Brain microvascular endothelial cell (primary cell): ENCODE data around the gene SLC35B4.

Source experiments
- DNase-seq: peaks from one replicate; pipeline ENCODE4 v3.0.0-alpha.2; 2020
- H3K27ac ChIP-seq: fragments of 250-450 bp; sonication (Bioruptor Pico); 2 replicates; pipeline ENCODE4 v1.5.1; 2020; ENCODE audit warnings: mild to moderate bottlenecking, moderate library complexity
- H3K27me3 ChIP-seq: fragments of 250-450 bp; sonication (Bioruptor Pico); replicated peaks from 2 replicates; pipeline ENCODE4 v1.5.1; 2020; ENCODE audit warnings: mild to moderate bottlenecking
- H3K36me3 ChIP-seq: fragments of 250-450 bp; sonication (Bioruptor Pico); replicated peaks from 2 replicates; pipeline ENCODE4 v1.5.1; 2020; ENCODE audit warnings: mild to moderate bottlenecking
- H3K4me3 ChIP-seq: 2 replicates; pipeline ENCODE4 v1.5.1; 2011; ENCODE audit warnings: low read depth, mild to moderate bottlenecking, control low read depth, low read length, moderate library complexity
- in situ Hi-C: cut with HindIII; loops from 2 replicates; pipeline ENCODE4 v1.10.0; 2017; ENCODE audit warnings: low sequenced_read_pairs, low pct_ligation_motif_present
- TF ChIP-seq, protein P1 (sequence below): IDR thresholded peaks from 2 replicates; pipeline ENCODE4 v1.5.1; 2011; ENCODE audit warnings: low read depth, mild to moderate bottlenecking, moderate library complexity, low read length, control low read depth, inconsistent platforms; ENCODE audit errors: missing control alignments

Gene SLC35B4

DNA sequence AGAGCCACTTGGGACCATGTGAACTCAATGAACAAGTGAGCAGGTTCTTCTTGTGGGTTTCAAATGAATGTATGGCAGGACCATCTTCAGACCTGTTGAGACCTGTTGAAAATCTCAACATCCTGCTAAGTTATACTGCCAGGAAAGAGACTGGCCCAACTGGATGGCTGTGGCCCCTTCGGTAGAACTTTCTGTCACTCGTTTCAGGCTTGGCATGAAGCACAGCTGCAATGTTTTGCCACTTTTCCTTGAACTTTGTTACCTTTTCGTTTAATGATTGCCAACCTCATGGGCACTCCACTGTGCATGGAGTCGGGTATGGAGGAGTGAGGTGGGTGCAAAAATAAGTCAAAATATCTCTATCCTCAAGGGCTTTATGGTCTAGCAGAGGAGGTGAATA lies 36.7 kb upstream of the SLC35B4 start:
- Histone ChIP-seq H3K36me3 (no peaks in the 10 kb centered on the region), H3K27ac (no peak overlapping the region), H3K27me3 (no peaks in the 10 kb centered on the region), H3K4me3 (no peak overlapping the region)
- DNase-seq, result no peak
- TF ChIP-seq, protein P1, sequence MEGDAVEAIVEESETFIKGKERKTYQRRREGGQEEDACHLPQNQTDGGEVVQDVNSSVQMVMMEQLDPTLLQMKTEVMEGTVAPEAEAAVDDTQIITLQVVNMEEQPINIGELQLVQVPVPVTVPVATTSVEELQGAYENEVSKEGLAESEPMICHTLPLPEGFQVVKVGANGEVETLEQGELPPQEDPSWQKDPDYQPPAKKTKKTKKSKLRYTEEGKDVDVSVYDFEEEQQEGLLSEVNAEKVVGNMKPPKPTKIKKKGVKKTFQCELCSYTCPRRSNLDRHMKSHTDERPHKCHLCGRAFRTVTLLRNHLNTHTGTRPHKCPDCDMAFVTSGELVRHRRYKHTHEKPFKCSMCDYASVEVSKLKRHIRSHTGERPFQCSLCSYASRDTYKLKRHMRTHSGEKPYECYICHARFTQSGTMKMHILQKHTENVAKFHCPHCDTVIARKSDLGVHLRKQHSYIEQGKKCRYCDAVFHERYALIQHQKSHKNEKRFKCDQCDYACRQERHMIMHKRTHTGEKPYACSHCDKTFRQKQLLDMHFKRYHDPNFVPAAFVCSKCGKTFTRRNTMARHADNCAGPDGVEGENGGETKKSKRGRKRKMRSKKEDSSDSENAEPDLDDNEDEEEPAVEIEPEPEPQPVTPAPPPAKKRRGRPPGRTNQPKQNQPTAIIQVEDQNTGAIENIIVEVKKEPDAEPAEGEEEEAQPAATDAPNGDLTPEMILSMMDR, result no peak
- in situ Hi-C loops, result no loop called here

DNA sequence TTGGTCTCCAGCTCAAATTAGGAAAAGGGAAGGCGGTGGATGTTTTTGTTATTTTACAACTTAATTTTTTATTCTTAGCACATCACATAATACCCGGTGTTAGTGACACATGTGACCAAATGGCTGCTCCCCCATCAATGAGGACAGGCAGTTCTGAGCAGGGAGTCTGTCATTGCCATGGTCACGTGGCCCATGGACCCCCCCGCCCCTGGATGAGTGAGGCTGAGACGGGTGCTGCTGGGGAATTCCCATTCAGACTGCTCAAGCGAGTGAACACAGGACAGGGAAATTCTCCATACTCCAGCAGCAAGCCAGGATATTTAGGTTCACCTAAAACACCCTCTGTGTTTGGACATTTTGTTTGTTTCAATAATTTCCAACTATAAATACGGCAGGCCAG lies 34.7 kb upstream of the SLC35B4 start:
- no peaks in the 10 kb centered on the region for H3K27me3 ChIP-seq
- no peak overlapping the region for H3K4me3 ChIP-seq
- H3K36me3 ChIP-seq, result no peaks in the 10 kb centered on the region
- DNase-seq, result no peak
- in situ Hi-C loops, result no loop called here
- TF ChIP-seq, protein P1, result no peak
- H3K27ac ChIP-seq, result no peak overlapping the region

DNA sequence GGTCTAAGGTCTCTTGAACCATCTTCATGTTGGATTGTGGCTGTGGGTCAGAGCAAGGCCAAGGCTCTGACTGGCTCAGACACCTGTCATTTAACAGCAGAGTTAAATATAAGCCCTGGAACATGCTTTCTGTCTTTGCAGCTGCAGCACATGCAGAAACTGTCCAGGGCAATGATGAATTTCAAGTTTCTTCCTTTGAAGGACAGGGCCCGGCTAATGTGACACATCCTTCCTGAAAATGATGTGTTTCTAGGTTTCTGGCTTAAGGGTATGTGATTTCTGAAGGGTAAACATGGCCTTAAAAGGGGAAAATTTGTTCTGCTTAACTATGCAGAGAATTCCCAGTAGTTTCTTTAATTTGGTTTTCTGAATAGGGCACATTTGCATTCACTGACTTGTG lies 34.0 kb upstream of the SLC35B4 start:
- H3K36me3 ChIP-seq, result no peaks in the 10 kb centered on the region
- TF ChIP-seq, protein P1, result no peak
- H3K4me3 ChIP-seq, result no peak overlapping the region
- in situ Hi-C loops, result no loop called here
- H3K27me3 ChIP-seq, result no peaks in the 10 kb centered on the region
- H3K27ac ChIP-seq, result no peak overlapping the region
- DNase-seq, result no peak

DNA sequence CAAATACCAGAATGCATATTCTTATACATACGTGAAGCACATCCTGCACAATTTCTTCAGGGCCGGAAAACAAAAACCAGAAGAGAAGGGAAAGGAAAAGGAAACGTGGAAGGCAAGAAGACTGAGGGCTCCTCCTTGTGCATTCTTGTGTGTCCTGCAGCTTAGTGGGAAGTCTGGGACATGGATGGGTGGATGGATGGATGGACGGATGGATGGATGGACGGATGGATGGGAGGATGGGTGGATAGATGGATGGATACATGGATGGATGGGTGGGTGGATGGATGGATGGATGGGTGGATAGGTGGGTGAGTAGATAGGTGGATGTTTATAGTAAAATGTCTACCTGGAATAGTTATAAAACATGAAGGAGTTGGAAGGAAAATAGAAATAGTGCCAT lies 30.8 kb upstream of the SLC35B4 start:
- in situ Hi-C loops, result no loop called here
- Histone ChIP-seq H3K27ac (no peak overlapping the region), H3K36me3 (no peaks in the 10 kb centered on the region), H3K27me3 (no peaks in the 10 kb centered on the region), H3K4me3 (no peak overlapping the region)
- no peak for DNase-seq
- TF ChIP-seq, protein P1, result no peak

DNA sequence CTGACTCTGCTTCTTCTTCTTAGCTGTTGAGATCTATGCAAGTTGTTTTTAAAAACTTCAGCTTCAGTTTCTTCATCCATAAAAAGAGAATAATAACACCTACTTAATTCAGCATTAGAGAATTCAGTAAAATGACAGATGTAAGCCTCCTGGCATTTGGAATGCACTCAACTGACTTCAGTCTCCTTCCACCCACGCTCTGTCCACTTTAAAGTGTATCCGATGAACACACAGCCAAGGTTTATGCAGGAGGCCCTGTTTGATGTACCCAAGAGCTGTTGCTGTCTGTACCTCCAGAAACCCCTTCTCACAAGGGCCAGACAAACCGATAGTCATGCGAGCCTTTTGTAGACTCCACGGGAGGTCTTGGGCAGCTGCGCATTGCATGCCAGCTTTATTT lies 27.1 kb upstream of the SLC35B4 start:
- Histone ChIP-seq H3K27ac (no peak overlapping the region), H3K4me3 (no peak overlapping the region), H3K36me3 (no peaks in the 10 kb centered on the region), H3K27me3 (no peaks in the 10 kb centered on the region)
- TF ChIP-seq, protein P1, result no peak
- no peak for DNase-seq
- in situ Hi-C loops, result no loop called here

DNA sequence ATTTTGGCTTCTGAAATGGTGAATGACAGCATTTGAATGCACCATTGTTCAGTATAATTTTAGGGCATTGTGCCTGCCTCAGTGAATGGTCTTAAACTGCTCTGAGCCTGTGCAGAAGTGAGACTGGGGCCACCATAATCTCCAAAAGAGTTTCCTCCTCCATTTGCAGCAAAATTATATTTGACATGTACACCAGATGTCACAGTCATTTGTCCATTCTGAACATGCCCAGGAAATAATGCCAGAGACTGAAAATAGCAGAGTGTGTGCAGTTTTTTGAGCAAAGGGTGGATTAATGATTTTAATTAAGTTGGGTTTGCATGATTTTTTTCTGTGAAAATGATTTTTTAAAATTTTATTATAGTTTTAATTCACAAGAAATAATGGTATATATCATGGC lies 26.4 kb upstream of the SLC35B4 start:
- TF ChIP-seq, protein P1, result no peak

More for the DNA sequence above, 26.4 kb upstream of the SLC35B4 start:
- H3K4me3 ChIP-seq, result no peak overlapping the region
- no peaks in the 10 kb centered on the region for H3K27me3 ChIP-seq
- in situ Hi-C loops, result no loop called here
- DNase-seq, result no peak
- H3K27ac ChIP-seq, result no peak overlapping the region
- H3K36me3 ChIP-seq, result no peaks in the 10 kb centered on the region
